Measurements from ENCODE around the gene CES2. TPM values are rescaled to one million over a fixed set of nuclear protein-coding genes. Genes with fewer than 3 reads are reported as not detected.

The CES2 gene
- total and polyA plus RNA-seq, 10 of the 15 experiments (the other 5 are each of a cell fraction or from before 2014, with no cell fraction given), result 1.6 to 33.7 (median 21.0) TPM

GRCh38 chr16:66984892-66985311, 49.6 kb downstream of the CES2 start:
- no peak overlapping the region for H2AFZ ChIP-seq (ENCODE audit: control insufficient read depth, low read depth, low read length)
- in situ Hi-C loops (cut with MboI), result loop anchor here (25.0 kb wide), 1 partner anchor 427 kb away; the partner anchor contains the start of gene ZDHHC1
- no peak overlapping the region for H3K4me3 ChIP-seq

GRCh38 chr16:66986559-66986958, 51.2 kb downstream of the CES2 start:
- BruUV-seq (replicated peaks), result no TSS peak
- intact Hi-C loops (cut with micrococcal nuclease; ENCODE audit: unreplicated experiment), result no loop called here
- H3K4me2 ChIP-seq (ENCODE audit: control insufficient read depth, insufficient read depth), result no peak overlapping the region
- H3K27ac ChIP-seq (ENCODE audit: control insufficient read depth, insufficient read depth), result no peak overlapping the region
- WGBS (ENCODE audit: insufficient coverage, insufficient replicate concordance, low lambda C conversion rate, missing lambda C conversion rate), result 68% methylated on average over 6 of the region's 6 CpGs
- H3K79me2 ChIP-seq (ENCODE audit: control insufficient read depth, insufficient read depth, low read length), result no peaks in the 10 kb centered on the region
- H2AFZ ChIP-seq (ENCODE audit: control insufficient read depth, low read depth, low read length), result no peak overlapping the region
- ATAC-seq (no peak), DNase-seq (ENCODE audit: low read depth, low spot score) (no peak), FAIRE-seq (no peak)
- in situ Hi-C loops (cut with MboI), result loop anchor here (25.0 kb wide), 1 partner anchor 426 kb away; the partner anchor contains the start of gene ZDHHC1
- no peaks in the 10 kb centered on the region for H4K20me1 ChIP-seq (ENCODE audit: control insufficient read depth, insufficient read depth)
- H3K9me3 ChIP-seq (replicated peaks; ENCODE audit: control insufficient read depth, insufficient read depth, low read length), result no peaks in the 10 kb centered on the region
- no peaks in the 10 kb centered on the region for H3K4me1 ChIP-seq (ENCODE audit: control insufficient read depth, insufficient read depth, low read length)
- no peaks in the 10 kb centered on the region for H3K36me3 ChIP-seq (ENCODE audit: control insufficient read depth in 2 of 2, insufficient read depth in 2 of 2, low read length in 1 of 2)
- H3K27me3 ChIP-seq (replicated peaks in 1 of 2; ENCODE audit: control insufficient read depth in 2 of 2, insufficient read depth in 2 of 2, low read length in 1 of 2), result no peaks in the 10 kb centered on the region; a peak in 1 of 4 replicates
- POLR2A ChIA-PET, result no interaction called here
- RAD21 ChIA-PET (ENCODE audit: unreplicated experiment), result no interaction called here
- SMC1A ChIA-PET (ENCODE audit: uncharacterized antibody, unreplicated experiment), result no interaction called here
- CTCF ChIA-PET, result interaction anchor here (1.6 kb wide), 1 partner anchor 114 kb away, joined by 4 read pairs; no protein-coding TSS in a partner anchor
- H3K4me3 ChIP-seq, result no peak overlapping the region
- no peak overlapping the region for H3K9ac ChIP-seq (ENCODE audit: control insufficient read depth, insufficient read depth, low read length)
- TF ChIP-seq BCLAF1 (IDR thresholded peaks at IDR 0.05) (no peak), YY1 (IDR thresholded peaks at IDR 0.05; ENCODE audit: low read depth, low read length) (no peak), E4F1 (IDR thresholded peaks at IDR 0.05; ENCODE audit: borderline replicate concordance, partially characterized antibody) (no peak), RBBP5 (conservative IDR thresholded peaks at IDR 0.05) (no peak), SMAD5 (IDR thresholded peaks at IDR 0.05; ENCODE audit: low read depth) (no peak)

More at GRCh38 chr16:66984892-66985311, 49.6 kb downstream of the CES2 start:
- TF ChIP-seq SMARCA5 (IDR thresholded peaks at IDR 0.05) (no peak), CBX3 (IDR thresholded peaks at IDR 0.05; ENCODE audit: borderline replicate concordance, low read depth) (no peak), IRF4 (IDR thresholded peaks at IDR 0.05; ENCODE audit: low read depth, low read length) (no peak), YBX1 (IDR thresholded peaks at IDR 0.05) (no peak), HCFC1 (IDR thresholded peaks at IDR 0.05; ENCODE audit: low read length) (no peak), IRF3 (IDR thresholded peaks at IDR 0.05) (no peak)
- Histone ChIP-seq H3K9me3 (replicated peaks; ENCODE audit: control insufficient read depth, insufficient read depth, low read length) (no peaks in the 10 kb centered on the region), H3K4me2 (ENCODE audit: control insufficient read depth, insufficient read depth) (no peak overlapping the region), H3K4me1 (ENCODE audit: control insufficient read depth, insufficient read depth, low read length) (no peaks in the 10 kb centered on the region), H4K20me1 (ENCODE audit: control insufficient read depth, insufficient read depth) (no peaks in the 10 kb centered on the region), H3K27ac (ENCODE audit: control insufficient read depth, insufficient read depth) (no peak overlapping the region), H3K79me2 (ENCODE audit: control insufficient read depth, insufficient read depth, low read length) (no peaks in the 10 kb centered on the region), H3K9ac (ENCODE audit: control insufficient read depth, insufficient read depth, low read length) (no peak overlapping the region), H3K36me3 (ENCODE audit: control insufficient read depth in 2 of 2, insufficient read depth in 2 of 2, low read length in 1 of 2) (no peaks in the 10 kb centered on the region), H3K27me3 (replicated peaks in 1 of 2; ENCODE audit: control insufficient read depth in 2 of 2, insufficient read depth in 2 of 2, low read length in 1 of 2) (no peaks in the 10 kb centered on the region)
- no TSS peak for BruUV-seq (replicated peaks)
- ATAC-seq, result no peak
- POLR2A ChIA-PET, result interaction anchor here (0.6 kb wide), 1 partner anchor 168 kb away, joined by 4 read pairs; no protein-coding TSS in a partner anchor
- 54% methylated on average over 3 of the region's 4 CpGs for WGBS (ENCODE audit: insufficient coverage, insufficient replicate concordance, low lambda C conversion rate, missing lambda C conversion rate)
- SMC1A ChIA-PET (ENCODE audit: uncharacterized antibody, unreplicated experiment), result interaction anchor here (1.0 kb wide), 1 partner anchor 173 kb away, joined by 3 read pairs; no protein-coding TSS in a partner anchor
- no peak for FAIRE-seq
- intact Hi-C loops (cut with micrococcal nuclease; ENCODE audit: unreplicated experiment), result no loop called here
- DNase-seq (ENCODE audit: low read depth, low spot score), result no peak
- CTCF ChIA-PET, result interaction anchor here (0.6 to 1.6 kb wide), 2 partner anchors 32 to 115 kb away, joined by 3 to 4 read pairs; no protein-coding TSS in a partner anchor
- RAD21 ChIA-PET (ENCODE audit: unreplicated experiment), result interaction anchor here (1.0 kb wide), 1 partner anchor 170 kb away, joined by 3 read pairs; no protein-coding TSS in a partner anchor
